Gastrocnemius medialis (tissue), 4 donors: ENCODE data around the gene HSP90B1.

Source experiments
- POLR2A ChIP-seq, 2 donors: fragments of 450-650 bp; IDR thresholded peaks; one replicate each; pipeline ENCODE4 v1.6.1; 2017; ENCODE audit warnings: antibody characterized with exemption in 2 of 2, mild to moderate bottlenecking in 2 of 2, moderate library complexity in 2 of 2
- TF ChIP-seq, protein P1 (sequence below), 5 experiments: fragments of 450-650 bp in 3 of 5; fragments of 200-600 bp in 2 of 5; sonication (generic) in 2 of 5; IDR thresholded peaks in 4 of 5; conservative IDR thresholded peaks in 1 of 5; 1 replicate in 4 of 5; 2 replicates in 1 of 5; pipeline ENCODE4 v1.5.1; 2016 to 2019; ENCODE audit warnings: antibody characterized with exemption in 5 of 5, mild to moderate bottlenecking in 3 of 5, moderate library complexity in 3 of 5

DNA sequence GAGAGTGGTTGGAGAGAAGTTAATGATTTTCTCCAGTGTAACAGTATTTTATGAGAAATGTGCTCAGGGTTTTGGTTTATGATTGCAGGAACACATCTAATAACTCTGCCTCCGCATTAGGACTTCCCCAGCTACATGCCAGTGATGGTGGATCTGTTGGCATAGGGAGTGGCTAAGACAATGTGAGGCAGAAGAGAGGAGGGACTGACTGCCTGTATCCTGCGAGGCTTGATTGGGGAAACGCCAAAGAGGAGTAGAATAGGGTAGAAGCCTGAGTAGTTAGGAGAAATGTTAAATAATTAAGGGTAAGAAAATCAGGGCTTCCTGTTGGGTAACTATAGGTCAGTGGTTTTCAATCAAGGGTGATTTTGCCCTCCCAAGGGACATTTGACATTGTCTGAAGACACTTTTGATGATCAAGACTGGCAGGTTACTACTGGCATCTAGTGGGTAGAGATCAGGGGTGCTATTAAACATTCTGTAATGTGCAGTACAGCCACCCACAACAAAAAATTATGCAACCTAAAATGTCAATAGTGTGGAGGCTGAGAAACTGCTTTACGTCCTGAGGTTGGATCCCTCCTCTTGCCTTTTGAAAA is 48.3 kb downstream of the HSP90B1 start:
- TF ChIP-seq, protein P1, sequence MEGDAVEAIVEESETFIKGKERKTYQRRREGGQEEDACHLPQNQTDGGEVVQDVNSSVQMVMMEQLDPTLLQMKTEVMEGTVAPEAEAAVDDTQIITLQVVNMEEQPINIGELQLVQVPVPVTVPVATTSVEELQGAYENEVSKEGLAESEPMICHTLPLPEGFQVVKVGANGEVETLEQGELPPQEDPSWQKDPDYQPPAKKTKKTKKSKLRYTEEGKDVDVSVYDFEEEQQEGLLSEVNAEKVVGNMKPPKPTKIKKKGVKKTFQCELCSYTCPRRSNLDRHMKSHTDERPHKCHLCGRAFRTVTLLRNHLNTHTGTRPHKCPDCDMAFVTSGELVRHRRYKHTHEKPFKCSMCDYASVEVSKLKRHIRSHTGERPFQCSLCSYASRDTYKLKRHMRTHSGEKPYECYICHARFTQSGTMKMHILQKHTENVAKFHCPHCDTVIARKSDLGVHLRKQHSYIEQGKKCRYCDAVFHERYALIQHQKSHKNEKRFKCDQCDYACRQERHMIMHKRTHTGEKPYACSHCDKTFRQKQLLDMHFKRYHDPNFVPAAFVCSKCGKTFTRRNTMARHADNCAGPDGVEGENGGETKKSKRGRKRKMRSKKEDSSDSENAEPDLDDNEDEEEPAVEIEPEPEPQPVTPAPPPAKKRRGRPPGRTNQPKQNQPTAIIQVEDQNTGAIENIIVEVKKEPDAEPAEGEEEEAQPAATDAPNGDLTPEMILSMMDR (IDR thresholded peaks at IDR 0.05 in 4 of 5, conservative IDR thresholded peaks at IDR 0.05 in 1 of 5), result no peak
- TF ChIP-seq POLR2A (IDR thresholded peaks at IDR 0.05), result no peak
